GM12892 (cell line): ENCODE data around the gene CYRIA. TPM values are rescaled to one million over a fixed set of nuclear protein-coding genes. Genes with fewer than 3 reads are reported as not detected.
A peak's percentile ranks its signal among the peaks of the same experiment; 100 is the strongest.

Experiments
- DNase-seq: peaks from one replicate; pipeline ENCODE4 v3.0.0; 2011; ENCODE audit not compliant: insufficient read length
- FAIRE-seq: peaks from 2 replicates; lab custom pipeline; 2011; peaks lifted over from hg19 to GRCh38; lab: Jason Lieb, UNC
- POLR2A ChIP-seq: IDR thresholded peaks from 2 replicates; pipeline ENCODE4 v1.6.1; 2011; ENCODE audit warnings: low read depth, low read length, control low read depth
- POLR2AphosphoS5 ChIP-seq: IDR thresholded peaks from 2 replicates; pipeline ENCODE4 v1.6.1; 2011; ENCODE audit warnings: low read depth, low read length, control low read depth
- TAF1 ChIP-seq: IDR thresholded peaks from 2 replicates; pipeline ENCODE4 v1.6.1; 2011; ENCODE audit warnings: low read depth, mild to moderate bottlenecking, control low read depth, low read length, borderline replicate concordance
- polyA plus RNA-seq: library from polyadenylated mRNA; unstranded; fragments of >200 nt; gene quantifications from one replicate; pipeline ENCODE4 v1.2.1, GENCODE V29; 2012; ENCODE audit warnings: missing spikeins, inconsistent platforms; ENCODE audit not compliant: missing spikeins

The CYRIA gene
- 0.93 TPM for polyA plus RNA-seq

DNA sequence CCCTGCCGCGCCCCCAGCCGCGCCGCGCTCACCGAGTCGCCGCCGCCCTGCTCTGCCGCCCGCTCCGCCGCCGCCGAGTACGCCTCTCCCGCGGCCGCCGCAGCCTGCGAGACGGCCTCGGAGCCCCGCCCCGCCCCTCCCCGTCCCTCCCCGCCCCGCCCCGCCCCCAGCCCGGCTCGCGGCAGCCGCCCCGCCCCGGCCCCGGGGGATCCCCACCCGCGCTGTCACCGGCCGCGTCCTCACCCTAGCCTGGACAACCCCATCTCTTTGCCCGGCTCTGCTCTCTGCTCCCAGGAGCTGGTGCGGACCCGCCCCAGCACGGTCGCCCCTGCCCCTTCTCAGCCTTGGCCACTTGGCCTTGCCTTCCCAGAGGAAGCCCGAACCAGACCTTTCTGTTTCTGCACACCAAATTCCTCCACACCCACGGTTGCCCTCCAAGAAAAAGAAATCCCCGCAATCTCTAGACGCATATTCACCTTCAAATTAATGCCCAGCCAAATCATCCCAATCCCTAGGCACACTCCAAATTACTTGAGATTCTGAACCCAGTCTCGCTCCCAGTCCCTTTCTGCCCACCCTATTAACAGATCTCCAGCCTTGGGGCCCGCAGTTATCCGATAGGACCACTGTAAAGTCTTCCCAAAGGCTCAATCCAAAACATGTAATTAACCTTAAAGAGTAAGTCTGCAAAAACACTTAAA lies at the start of gene CYRIA:
CYRIA (minus strand) TSS at position 87 of the 701 bp plus-strand sequence. CDS start 77,715 bp downstream, outside the sequence.
- FAIRE-seq (peak; percentile 82), DNase-seq (peak; percentile 37)
- TF ChIP-seq POLR2AphosphoS5 (no peak), POLR2A (no peak), TAF1 (no peak)

DNA sequence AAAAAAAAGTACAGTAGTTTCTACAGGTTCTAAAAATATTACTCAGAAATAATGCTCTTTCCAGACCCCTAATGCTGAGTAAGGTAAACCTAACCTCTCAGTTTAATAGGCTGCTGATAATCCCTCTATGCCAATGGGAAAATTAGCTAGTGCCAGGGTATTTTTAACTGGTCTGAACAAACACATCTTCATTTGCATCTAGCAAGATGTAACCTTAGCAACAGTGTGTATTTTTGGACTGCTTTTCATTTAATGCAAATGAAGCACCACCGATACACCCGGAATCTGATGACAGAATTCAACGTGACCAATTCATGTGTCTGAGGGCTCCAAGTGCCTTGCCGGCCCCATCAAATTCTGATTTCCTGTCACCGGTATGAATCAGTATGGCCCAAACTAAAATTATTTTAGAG lies 47.4 kb upstream of the CYRIA start:
- FAIRE-seq (no peak), DNase-seq (no peak)
- TF ChIP-seq POLR2A (no peak), POLR2AphosphoS5 (no peak), TAF1 (no peak)

DNA sequence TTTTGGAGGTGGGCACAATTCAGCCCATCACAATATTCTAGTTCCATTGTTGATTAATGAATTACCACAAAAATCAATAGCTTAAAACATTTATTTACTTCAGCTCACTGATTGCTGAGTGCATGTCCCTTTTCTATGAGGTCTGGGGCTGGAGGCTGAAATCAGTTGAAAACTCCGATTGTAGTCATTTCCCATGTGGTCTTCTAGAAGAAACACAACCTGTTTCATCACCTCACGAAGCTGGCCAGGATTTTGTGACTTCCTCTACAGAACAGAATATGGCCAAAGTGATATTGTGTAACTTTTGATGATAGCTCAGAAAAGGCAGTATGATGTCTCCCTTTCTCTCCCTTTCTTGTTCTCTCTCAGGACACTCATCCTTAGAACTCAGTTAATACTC lies 44.1 kb upstream of the CYRIA start:
- DNase-seq (no peak), FAIRE-seq (no peak)
- no peak for TF ChIP-seq POLR2AphosphoS5
- no peak for TF ChIP-seq TAF1
- TF ChIP-seq POLR2A = no peak

DNA sequence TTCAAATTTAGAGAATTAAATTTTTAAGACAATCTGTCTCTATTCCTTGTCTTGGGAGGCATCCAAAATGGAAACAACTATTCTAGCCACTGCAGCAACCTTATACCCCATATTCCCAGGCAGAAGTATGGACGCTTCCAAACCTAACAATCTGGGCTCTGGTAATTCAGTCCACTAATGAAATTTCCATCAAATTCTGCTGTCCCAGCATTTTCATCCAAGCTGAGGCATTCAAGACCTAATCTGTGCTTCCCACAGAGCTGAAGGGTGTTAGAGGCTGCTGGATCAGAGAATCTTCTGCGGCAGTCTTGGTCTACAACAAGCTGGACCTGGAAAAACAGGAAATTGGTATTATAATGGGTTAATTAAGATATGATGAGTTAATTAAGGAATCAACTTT lies 42.5 kb upstream of the CYRIA start:
- no peak for DNase-seq
- TF ChIP-seq POLR2A (no peak), POLR2AphosphoS5 (no peak), TAF1 (no peak)
- no peak for FAIRE-seq

DNA sequence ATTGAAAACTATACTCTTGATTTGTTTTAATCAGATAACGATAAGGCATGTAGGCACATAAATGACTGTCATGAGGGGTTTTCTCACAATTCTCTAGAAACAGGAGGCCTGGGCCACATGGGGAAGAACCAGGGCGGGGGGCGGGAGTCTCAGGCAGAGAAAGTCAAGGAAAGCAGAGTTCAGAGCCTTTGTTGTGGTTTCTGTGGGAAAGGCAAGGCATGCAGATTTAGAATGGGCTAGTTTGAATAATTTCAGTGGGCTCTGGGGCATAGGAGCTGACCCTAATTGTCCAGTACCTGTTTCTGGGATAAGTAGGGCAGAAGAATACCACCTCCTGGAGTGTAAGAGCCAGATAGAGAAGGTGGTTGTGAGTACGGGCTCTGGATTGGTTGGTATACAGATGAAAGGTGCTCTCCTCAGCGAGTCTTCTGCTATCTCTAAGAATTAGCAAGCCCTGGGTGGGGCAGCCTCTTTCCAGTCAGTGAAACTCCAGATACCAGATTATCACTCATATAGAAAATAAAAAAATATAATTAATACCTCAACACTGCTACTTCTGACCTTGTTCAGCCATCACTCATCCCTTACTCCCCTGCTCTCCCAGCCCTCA lies 41.5 kb upstream of the CYRIA start:
- FAIRE-seq (no peak), DNase-seq (no peak)
- no peak for TF ChIP-seq TAF1
- no peak for TF ChIP-seq POLR2AphosphoS5
- TF ChIP-seq POLR2A = no peak

DNA sequence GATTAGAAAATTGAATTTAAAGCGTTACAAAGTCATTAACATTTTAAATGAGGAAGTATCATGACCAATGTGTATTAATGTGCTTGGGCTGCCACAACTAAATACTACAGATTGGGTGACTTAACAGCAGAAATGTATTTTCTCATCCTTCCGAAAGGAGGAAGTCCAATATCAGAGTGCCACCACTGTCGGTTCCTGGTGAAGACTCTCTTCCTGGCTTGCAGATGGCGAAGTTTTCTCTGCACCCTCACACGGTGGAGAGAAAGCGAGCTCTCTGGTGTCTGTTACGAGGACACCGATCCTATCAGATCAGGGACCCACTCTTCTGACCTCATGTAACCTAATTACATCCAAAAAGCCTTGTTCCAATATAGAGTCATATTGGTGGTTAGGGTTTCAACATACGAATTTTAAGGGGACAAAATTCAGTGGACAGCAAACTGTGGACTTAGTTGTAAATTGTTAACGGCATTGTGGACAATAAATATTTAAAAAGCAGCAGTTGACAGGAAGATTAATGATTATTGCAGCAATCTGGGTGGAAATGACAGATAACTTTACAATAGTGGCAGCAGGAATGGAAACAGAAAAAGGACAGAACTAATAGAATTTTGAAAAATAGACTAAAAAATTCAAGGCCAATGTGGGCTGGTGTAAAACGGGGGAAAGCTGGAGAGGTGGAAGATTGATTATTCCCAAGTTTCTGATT lies 35.1 kb upstream of the CYRIA start:
- no peak for DNase-seq
- TF ChIP-seq POLR2A (no peak), TAF1 (no peak), POLR2AphosphoS5 (no peak)
- no peak for FAIRE-seq

DNA sequence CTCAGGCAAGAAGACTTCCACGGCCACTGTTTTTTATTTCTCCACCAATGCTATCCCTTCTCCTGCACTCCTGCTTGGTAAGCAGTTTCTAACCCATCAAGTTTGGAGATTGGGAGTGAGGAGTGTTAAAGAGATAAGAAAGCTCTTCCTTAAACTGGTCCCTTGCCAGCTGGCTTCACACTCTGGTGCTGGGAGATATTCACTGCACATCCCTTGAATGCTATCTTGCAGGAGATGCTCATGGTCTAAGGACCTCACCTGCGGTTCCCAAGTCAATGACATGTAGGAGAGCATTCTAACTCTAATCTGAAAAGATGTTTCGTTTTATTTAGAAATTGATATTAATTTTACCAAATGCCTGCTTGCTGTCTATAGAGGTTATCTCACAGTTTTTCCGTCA lies 28.2 kb upstream of the CYRIA start:
- no peak for FAIRE-seq
- DNase-seq = no peak
- TF ChIP-seq POLR2A (no peak), TAF1 (no peak), POLR2AphosphoS5 (no peak)

DNA sequence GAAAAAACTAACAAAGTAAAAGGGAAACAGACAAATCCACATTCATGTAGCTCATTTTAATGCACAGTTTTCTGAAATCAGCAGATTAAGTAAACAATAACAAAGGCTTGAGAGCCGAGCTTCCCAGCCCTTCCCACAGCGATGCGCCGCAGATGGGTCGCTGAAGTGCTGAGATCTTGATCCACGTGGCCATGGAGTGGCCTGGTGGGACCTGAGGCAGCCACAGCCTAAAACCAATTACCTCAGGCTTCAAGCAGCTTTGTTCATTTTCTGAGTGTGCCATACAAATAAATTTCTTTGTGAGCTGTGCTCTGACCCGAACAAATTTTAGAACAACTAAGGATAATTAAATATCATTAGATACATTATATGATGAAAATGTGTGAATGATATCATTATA lies 25.6 kb upstream of the CYRIA start:
- no peak for TF ChIP-seq POLR2A
- TF ChIP-seq POLR2AphosphoS5 = no peak
- no peak for TF ChIP-seq TAF1
- DNase-seq (no peak), FAIRE-seq (no peak)

DNA sequence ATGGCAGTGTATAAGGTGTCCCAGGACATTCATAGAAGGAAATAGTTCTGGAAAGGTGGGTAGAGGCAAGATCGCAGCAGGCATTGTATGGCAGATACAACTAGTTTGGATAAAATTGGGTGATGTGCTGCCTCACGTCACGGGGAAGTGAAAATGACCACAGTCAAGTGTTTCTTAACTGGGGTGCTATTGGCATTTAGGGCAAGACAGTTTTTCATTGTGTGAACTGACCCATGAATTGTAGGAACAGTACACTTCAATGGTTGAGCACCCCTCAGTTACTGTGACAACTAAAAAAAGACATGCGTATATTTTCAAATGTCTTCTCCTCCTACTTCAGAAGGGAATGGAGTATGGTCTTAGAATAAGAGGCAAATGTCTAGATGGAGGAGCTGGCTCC lies 22.3 kb upstream of the CYRIA start:
- FAIRE-seq (no peak), DNase-seq (no peak)
- no peak for TF ChIP-seq POLR2A
- TF ChIP-seq TAF1 = no peak
- no peak for TF ChIP-seq POLR2AphosphoS5

DNA sequence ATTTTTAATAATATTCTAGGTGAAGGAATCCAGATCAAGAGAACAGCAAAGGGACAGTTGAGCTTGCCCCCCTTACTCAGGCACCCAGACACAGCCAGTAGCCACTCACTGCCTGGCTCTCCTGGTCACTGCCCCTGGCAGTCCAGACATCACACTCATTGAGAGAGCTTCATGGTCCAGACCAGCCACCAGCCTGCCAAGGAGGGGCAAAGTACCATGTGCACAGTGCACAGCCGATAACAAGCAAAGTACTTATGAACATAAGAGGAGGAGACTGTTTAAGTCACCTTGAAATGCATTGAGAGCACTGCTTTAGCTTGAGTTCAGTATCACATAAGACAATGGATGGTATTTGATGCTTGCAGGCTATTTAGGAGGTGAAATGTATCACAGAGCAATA lies 21.6 kb upstream of the CYRIA start:
- DNase-seq = no peak
- TF ChIP-seq POLR2AphosphoS5 = no peak
- no peak for TF ChIP-seq TAF1
- TF ChIP-seq POLR2A = no peak
- FAIRE-seq = no peak

DNA sequence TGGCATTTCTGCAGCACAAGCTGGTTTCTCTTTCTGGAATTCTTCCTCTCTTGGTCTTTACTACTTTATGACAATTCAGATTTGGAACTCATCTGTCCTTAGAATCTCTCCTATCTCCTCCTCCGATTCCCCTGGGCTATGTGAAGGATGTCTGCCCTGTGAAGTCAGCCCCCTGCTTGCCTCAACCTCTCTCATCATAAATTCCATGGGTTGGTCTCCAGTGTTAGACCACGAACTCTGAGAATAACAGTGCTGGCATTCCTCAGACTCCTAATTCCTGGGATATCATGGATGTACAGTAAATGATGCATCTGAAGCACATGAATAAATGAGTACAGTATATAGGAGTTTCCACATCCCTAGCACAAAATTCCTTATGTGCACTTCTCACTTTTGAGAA lies 21.0 kb upstream of the CYRIA start:
- no peak for FAIRE-seq
- TF ChIP-seq TAF1 (no peak), POLR2A (no peak), POLR2AphosphoS5 (no peak)
- DNase-seq = no peak

DNA sequence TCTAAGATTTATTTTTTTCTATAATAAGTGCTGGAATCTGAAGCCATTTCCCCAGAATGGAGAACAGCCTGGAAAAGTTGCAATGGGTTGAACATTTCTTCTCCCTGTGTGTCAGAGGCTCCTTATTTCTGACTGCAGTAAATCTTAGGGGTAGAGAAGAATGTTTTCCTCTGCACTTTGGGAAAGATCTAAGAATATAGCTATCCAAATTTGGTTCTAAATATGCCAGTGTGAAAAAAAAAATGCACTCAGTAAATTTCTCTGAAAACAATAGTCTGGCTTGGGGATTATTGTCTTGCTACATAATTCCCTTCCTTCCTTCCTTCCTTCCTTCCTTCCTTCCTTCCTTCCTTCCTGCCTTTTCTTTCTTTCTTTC lies 19.7 kb upstream of the CYRIA start:
- DNase-seq = no peak
- FAIRE-seq = no peak
- TF ChIP-seq TAF1 = no peak
- TF ChIP-seq POLR2AphosphoS5 = no peak
- no peak for TF ChIP-seq POLR2A
